GM12878 (cell line): Measurements from ENCODE around the gene MCM9. TPM values are rescaled to one million over a fixed set of nuclear protein-coding genes. Genes with fewer than 3 reads are reported as not detected.

Experiments
- ATAC-seq: fragments of 200-7000 bp; cut with Tn5 transposase; 3 replicates; pipeline ENCODE4 v1.9.1; 2020; ENCODE audit warnings: mild to moderate bottlenecking, moderate library complexity
- BruUV-seq: library from RNA; stranded (reverse); fragments of 400-500 nt; replicated peaks from 2 replicates; lab custom pipeline; 2021; lab: Mats Ljungman, UMichigan
- CTCF ChIA-PET: fragments of 300-600 bp; sonication (Branson Sonifier 250); formaldehyde crosslinking; extraction: SDS; loops from one replicate; lab custom pipeline; 2021; ENCODE audit warnings: inconsistent platforms; lab: Yijun Ruan, JAX
- POLR2A ChIA-PET: fragments of 350-600 bp; formaldehyde crosslinking; extraction: SDS; loops from one replicate; lab custom pipeline; 2021; ENCODE audit warnings: inconsistent platforms; lab: Charles Lee
- RAD21 ChIA-PET: fragments of 300-600 bp; sonication (Branson Sonifier 250); formaldehyde crosslinking; loops from one replicate; lab custom pipeline; 2023; ENCODE audit warnings: antibody characterized with exemption; ENCODE audit not compliant: unreplicated experiment; lab: Charles Lee
- SMC1A ChIA-PET: fragments of 300-600 bp; sonication (Branson Sonifier 250); formaldehyde crosslinking; loops from one replicate; lab custom pipeline; 2023; ENCODE audit not compliant: unreplicated experiment, uncharacterized antibody; lab: Charles Lee
- DNase-seq: peaks from one replicate; pipeline ENCODE4 v3.0.0-alpha.2; 2011; ENCODE audit warnings: low read depth, low spot score
- FAIRE-seq: peaks from 3 replicates; lab custom pipeline; 2011; peaks lifted over from hg19 to GRCh38; lab: Jason Lieb, UNC
- H2AFZ ChIP-seq: 2 replicates; pipeline ENCODE4 v1.6.0; 2011; ENCODE audit warnings: low read depth, low read length, control low read depth; ENCODE audit not compliant: control insufficient read depth
- H3K27ac ChIP-seq: 2 replicates; pipeline ENCODE4 v1.5.1; 2011; ENCODE audit warnings: control low read depth; ENCODE audit not compliant: control insufficient read depth, insufficient read depth
- H3K27me3 ChIP-seq, 2 experiments: replicated peaks in 1 of 2; 2 replicates each; pipeline versions ENCODE4 v1.6.0 to v1.6.1; 2011; ENCODE audit warnings: low read length in 1 of 2; ENCODE audit not compliant: control insufficient read depth in 2 of 2, insufficient read depth in 2 of 2
- H3K36me3 ChIP-seq, 2 experiments: 2 replicates each; pipeline ENCODE4 v1.5.1; 2011; ENCODE audit warnings: low read length in 1 of 2; ENCODE audit not compliant: control insufficient read depth in 2 of 2, insufficient read depth in 2 of 2
- H3K4me1 ChIP-seq: 2 replicates; pipeline ENCODE4 v1.6.1; 2011; ENCODE audit warnings: mild to moderate bottlenecking, low read length, moderate library complexity, mixed read lengths; ENCODE audit not compliant: control insufficient read depth, insufficient read depth
- H3K4me2 ChIP-seq: 2 replicates; pipeline ENCODE4 v1.6.0; 2011; ENCODE audit warnings: control low read depth; ENCODE audit not compliant: control insufficient read depth, insufficient read depth
- H3K4me3 ChIP-seq: fragments of 200-600 bp; sonication (generic); 2 replicates; pipeline ENCODE4 v1.5.1; 2016
- H3K79me2 ChIP-seq: 2 replicates; pipeline ENCODE4 v1.6.0; 2011; ENCODE audit warnings: low read length; ENCODE audit not compliant: control insufficient read depth, insufficient read depth
- H3K9ac ChIP-seq: 2 replicates; pipeline ENCODE4 v1.8.0; 2011; ENCODE audit warnings: low read length, control low read depth, mixed read lengths; ENCODE audit not compliant: control insufficient read depth, insufficient read depth
- H3K9me3 ChIP-seq: replicated peaks from 3 replicates; pipeline ENCODE4 v1.5.1; 2011; ENCODE audit warnings: mild to moderate bottlenecking, low read length; ENCODE audit not compliant: control insufficient read depth, insufficient read depth
- H4K20me1 ChIP-seq: 2 replicates; pipeline ENCODE4 v1.6.0; 2011; ENCODE audit not compliant: control insufficient read depth, insufficient read depth
- IRF4 ChIP-seq: IDR thresholded peaks from 2 replicates; pipeline ENCODE4 v1.6.1; 2011; ENCODE audit warnings: low read depth, low read length
- NR2C2 ChIP-seq: IDR thresholded peaks from 2 replicates; pipeline ENCODE4 v1.6.1; 2011; ENCODE audit warnings: borderline replicate concordance, low read depth; ENCODE audit not compliant: control insufficient read depth, insufficient read length
- NRF1 ChIP-seq: conservative IDR thresholded peaks from 2 replicates; pipeline ENCODE4 v1.6.1; 2011; ENCODE audit warnings: mild to moderate bottlenecking, low read depth, low read length, improper control_type of control experiment
- RAD51 ChIP-seq: fragments of 450-650 bp; IDR thresholded peaks from 2 replicates; pipeline ENCODE4 v1.6.1; 2016; ENCODE audit warnings: moderate library complexity, mild to moderate bottlenecking, inconsistent platforms
- SMAD5 ChIP-seq: IDR thresholded peaks from 2 replicates; pipeline ENCODE4 v1.6.1; 2016; ENCODE audit warnings: antibody characterized with exemption, low read depth
- STAT1 ChIP-seq: fragments of 450-650 bp; conservative IDR thresholded peaks from 2 replicates; pipeline ENCODE4 v1.6.1; 2014; ENCODE audit warnings: antibody characterized with exemption, mild to moderate bottlenecking
- SUZ12 ChIP-seq: fragments of 200-600 bp; sonication (generic); IDR thresholded peaks from one replicate; pipeline ENCODE4 v1.6.1; 2018; ENCODE audit warnings: antibody characterized with exemption, mild to moderate bottlenecking; ENCODE audit not compliant: unreplicated experiment
- TCF7 ChIP-seq: IDR thresholded peaks from 2 replicates; pipeline ENCODE4 v1.6.1; 2014; ENCODE audit warnings: antibody characterized with exemption, borderline replicate concordance
- WRNIP1 ChIP-seq: IDR thresholded peaks from 2 replicates; pipeline ENCODE4 v1.6.1; 2011; ENCODE audit warnings: low read depth, low read length, improper control_type of control experiment, borderline replicate concordance
- WGBS: methylation state at CpG from one replicate; pipeline ENCODE4 v1.1.6; 2016; ENCODE audit warnings: low lambda C conversion rate; ENCODE audit not compliant: insufficient replicate concordance, insufficient coverage; ENCODE audit errors: missing lambda C conversion rate; 5-methylcytosine and 5-hydroxymethylcytosine counted together
- in situ Hi-C: fragments of 300-500 bp; cut with MboI; formaldehyde crosslinking; loops from 9 replicates; pipeline ENCODE4 v1.14.3; 2018; ENCODE audit warnings: mixed read lengths
- intact Hi-C: fragments of 100-400 bp; cut with micrococcal nuclease; formaldehyde crosslinking; loops from one replicate; pipeline ENCODE4 v1.14.2; 2022; ENCODE audit not compliant: unreplicated experiment
- polyA plus RNA-seq, 11 experiments: library from polyadenylated mRNA; depleted of rRNA in 4 of 11; unstranded in 6 of 11; stranded (reverse) in 5 of 11; fragments of >200 nt; fragmentation: Nextera tagmentation in 4 of 11; fragmentation: Illumina TruSeq in 1 of 11; extraction: Ambion mirVana in 4 of 11; extraction: Trizol in 1 of 11; gene quantifications; 1 replicate in 1 of 11; 2 replicates in 10 of 11; pipeline versions ENCODE4 v1.2.1 to v1.2.3, GENCODE V29; 2011 to 2016; ENCODE audit warnings: inconsistent platforms in 2 of 11, missing spikeins in 2 of 11, low read depth in 1 of 11
- total RNA-seq, 4 experiments: library from RNA; depleted of rRNA in 3 of 4; stranded (reverse); fragments of >200 nt in 3 of 4; fragmentation: Illumina TruSeq in 1 of 4; extraction: Trizol in 1 of 4; gene quantifications; 2 replicates each; pipeline versions ENCODE4 v1.2.1 to v1.2.3, GENCODE V29; 2013 to 2021
- TF ChIP-seq, protein P1 (sequence below), 3 experiments: IDR thresholded peaks in 2 of 3; conservative IDR thresholded peaks in 1 of 3; 2 replicates each; pipeline ENCODE4 v1.5.1; 2011; ENCODE audit warnings: low read depth in 3 of 3, low read length in 3 of 3, mild to moderate bottlenecking in 3 of 3, control low read depth in 2 of 3, moderate library complexity in 2 of 3, inconsistent platforms in 1 of 3, mixed read lengths in 1 of 3; ENCODE audit not compliant: control insufficient read depth in 2 of 3, insufficient read depth in 1 of 3; ENCODE audit errors: extremely low read depth in 1 of 3
- TF ChIP-seq, protein P2 (sequence below): IDR thresholded peaks from 2 replicates; pipeline ENCODE4 v1.6.1; 2012; ENCODE audit warnings: low read length, inconsistent platforms
- TF ChIP-seq, protein P3 (sequence below): IDR thresholded peaks from 2 replicates; pipeline ENCODE4 v1.6.1; 2012; ENCODE audit warnings: low read depth, low read length, improper control_type of control experiment
- TF ChIP-seq, protein P4 (sequence below): fragments of 450-650 bp; IDR thresholded peaks from 2 replicates; pipeline ENCODE4 v1.6.1; 2017; ENCODE audit warnings: mild to moderate bottlenecking, moderate library complexity

The MCM9 gene
- total and polyA plus RNA-seq, 10 of the 15 experiments (the other 5 are each of a cell fraction or from before 2014, with no cell fraction given) = 3.4 to 18.5 (median 9.7) TPM

DNA sequence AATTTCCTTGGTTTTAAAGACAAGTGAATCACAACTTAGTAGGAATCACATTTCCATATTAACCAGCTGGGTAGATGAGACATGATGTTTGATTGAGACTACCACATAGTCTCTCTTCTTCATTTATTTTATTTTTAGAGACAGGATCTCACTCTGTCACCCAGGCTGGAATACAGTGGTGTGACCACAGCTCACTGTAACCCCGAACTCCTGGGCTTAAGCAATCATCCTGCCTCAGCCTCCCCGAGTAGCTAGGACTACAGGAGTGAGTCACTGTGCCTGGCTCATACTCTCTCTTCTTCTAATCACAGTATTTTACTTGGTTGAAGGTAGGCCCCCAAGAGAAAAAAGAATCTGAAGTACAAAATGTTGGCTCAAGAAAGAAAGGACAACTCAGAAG lies 121.2 kb downstream of the MCM9 start (continued):
- TF ChIP-seq SMAD5 (no peak), NR2C2 (no peak), WRNIP1 (no peak), NRF1 (no peak), STAT1 (no peak), IRF4 (no peak), SUZ12 (no peak)
- TF ChIP-seq, protein P1, sequence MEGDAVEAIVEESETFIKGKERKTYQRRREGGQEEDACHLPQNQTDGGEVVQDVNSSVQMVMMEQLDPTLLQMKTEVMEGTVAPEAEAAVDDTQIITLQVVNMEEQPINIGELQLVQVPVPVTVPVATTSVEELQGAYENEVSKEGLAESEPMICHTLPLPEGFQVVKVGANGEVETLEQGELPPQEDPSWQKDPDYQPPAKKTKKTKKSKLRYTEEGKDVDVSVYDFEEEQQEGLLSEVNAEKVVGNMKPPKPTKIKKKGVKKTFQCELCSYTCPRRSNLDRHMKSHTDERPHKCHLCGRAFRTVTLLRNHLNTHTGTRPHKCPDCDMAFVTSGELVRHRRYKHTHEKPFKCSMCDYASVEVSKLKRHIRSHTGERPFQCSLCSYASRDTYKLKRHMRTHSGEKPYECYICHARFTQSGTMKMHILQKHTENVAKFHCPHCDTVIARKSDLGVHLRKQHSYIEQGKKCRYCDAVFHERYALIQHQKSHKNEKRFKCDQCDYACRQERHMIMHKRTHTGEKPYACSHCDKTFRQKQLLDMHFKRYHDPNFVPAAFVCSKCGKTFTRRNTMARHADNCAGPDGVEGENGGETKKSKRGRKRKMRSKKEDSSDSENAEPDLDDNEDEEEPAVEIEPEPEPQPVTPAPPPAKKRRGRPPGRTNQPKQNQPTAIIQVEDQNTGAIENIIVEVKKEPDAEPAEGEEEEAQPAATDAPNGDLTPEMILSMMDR (IDR thresholded peaks at IDR 0.05 in 2 of 3, conservative IDR thresholded peaks at IDR 0.05 in 1 of 3; ENCODE audit: control insufficient read depth in 2 of 3, extremely low read depth in 1 of 3, insufficient read depth in 1 of 3, low read depth in 3 of 3, low read length in 3 of 3) = no peak
- TF ChIP-seq, protein P2, sequence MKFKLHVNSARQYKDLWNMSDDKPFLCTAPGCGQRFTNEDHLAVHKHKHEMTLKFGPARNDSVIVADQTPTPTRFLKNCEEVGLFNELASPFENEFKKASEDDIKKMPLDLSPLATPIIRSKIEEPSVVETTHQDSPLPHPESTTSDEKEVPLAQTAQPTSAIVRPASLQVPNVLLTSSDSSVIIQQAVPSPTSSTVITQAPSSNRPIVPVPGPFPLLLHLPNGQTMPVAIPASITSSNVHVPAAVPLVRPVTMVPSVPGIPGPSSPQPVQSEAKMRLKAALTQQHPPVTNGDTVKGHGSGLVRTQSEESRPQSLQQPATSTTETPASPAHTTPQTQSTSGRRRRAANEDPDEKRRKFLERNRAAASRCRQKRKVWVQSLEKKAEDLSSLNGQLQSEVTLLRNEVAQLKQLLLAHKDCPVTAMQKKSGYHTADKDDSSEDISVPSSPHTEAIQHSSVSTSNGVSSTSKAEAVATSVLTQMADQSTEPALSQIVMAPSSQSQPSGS = no peak

DNA sequence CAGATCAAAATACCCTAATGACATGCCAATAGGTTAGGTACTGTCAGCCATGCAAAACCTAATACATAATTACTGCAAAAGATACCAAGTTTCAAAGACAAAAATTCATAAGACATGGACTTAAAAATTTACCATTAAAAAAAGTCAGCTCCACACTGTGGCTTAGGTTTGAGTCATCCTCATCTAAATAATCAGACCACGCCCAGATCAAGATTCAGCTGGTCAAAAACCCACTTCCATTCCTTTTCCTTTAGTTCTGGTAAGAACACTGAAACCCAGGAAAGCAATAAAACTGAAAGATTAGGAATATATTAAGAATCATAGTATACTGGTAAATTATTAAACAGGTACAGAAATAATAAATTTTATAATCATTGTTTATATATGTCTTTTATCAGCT lies 122.0 kb downstream of the MCM9 start:
- no peaks in the 10 kb centered on the region for H4K20me1 ChIP-seq
- H3K79me2 ChIP-seq = no peaks in the 10 kb centered on the region
- RAD21 ChIA-PET = no interaction called here
- SMC1A ChIA-PET = interaction anchor here (1.3 kb wide), 1 partner anchor 77 kb away, joined by 3 read pairs; no protein-coding TSS in a partner anchor
- no peaks in the 10 kb centered on the region; the same call in 1 of the 3 replicates for H3K9me3 ChIP-seq
- H3K4me3 ChIP-seq = no peak overlapping the region
- H3K27me3 ChIP-seq = no peaks in the 10 kb centered on the region
- peaks cover 26% of the 10 kb centered on the region for H3K4me1 ChIP-seq
- DNase-seq (no peak), ATAC-seq (peak; percentile 15; the same call in 2 of the 3 replicates), FAIRE-seq (no peak)
- POLR2A ChIA-PET = no interaction called here
- WGBS = 100% methylated on average over 1 of the region's 1 CpG
- intact Hi-C loops = loop anchor here (5.0 kb wide), 1 partner anchor 79 kb away; the partner anchor contains the start of gene ASF1A
- H3K4me2 ChIP-seq = no peak overlapping the region
- no peak overlapping the region for H2AFZ ChIP-seq
- peaks cover 0 to 2% of the 10 kb centered on the region in 2 experiments; a peak in 1 of 4 replicates for H3K36me3 ChIP-seq
- no peak overlapping the region for H3K27ac ChIP-seq
- CTCF ChIA-PET = no interaction called here
- in situ Hi-C loops = no loop called here
- H3K9ac ChIP-seq = no peak overlapping the region
- BruUV-seq = no TSS peak
- TF ChIP-seq TCF7 = no peak
- TF ChIP-seq, protein P3, sequence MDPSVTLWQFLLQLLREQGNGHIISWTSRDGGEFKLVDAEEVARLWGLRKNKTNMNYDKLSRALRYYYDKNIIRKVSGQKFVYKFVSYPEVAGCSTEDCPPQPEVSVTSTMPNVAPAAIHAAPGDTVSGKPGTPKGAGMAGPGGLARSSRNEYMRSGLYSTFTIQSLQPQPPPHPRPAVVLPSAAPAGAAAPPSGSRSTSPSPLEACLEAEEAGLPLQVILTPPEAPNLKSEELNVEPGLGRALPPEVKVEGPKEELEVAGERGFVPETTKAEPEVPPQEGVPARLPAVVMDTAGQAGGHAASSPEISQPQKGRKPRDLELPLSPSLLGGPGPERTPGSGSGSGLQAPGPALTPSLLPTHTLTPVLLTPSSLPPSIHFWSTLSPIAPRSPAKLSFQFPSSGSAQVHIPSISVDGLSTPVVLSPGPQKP = no peak
- no peak for TF ChIP-seq RAD51
- TF ChIP-seq, protein P4, sequence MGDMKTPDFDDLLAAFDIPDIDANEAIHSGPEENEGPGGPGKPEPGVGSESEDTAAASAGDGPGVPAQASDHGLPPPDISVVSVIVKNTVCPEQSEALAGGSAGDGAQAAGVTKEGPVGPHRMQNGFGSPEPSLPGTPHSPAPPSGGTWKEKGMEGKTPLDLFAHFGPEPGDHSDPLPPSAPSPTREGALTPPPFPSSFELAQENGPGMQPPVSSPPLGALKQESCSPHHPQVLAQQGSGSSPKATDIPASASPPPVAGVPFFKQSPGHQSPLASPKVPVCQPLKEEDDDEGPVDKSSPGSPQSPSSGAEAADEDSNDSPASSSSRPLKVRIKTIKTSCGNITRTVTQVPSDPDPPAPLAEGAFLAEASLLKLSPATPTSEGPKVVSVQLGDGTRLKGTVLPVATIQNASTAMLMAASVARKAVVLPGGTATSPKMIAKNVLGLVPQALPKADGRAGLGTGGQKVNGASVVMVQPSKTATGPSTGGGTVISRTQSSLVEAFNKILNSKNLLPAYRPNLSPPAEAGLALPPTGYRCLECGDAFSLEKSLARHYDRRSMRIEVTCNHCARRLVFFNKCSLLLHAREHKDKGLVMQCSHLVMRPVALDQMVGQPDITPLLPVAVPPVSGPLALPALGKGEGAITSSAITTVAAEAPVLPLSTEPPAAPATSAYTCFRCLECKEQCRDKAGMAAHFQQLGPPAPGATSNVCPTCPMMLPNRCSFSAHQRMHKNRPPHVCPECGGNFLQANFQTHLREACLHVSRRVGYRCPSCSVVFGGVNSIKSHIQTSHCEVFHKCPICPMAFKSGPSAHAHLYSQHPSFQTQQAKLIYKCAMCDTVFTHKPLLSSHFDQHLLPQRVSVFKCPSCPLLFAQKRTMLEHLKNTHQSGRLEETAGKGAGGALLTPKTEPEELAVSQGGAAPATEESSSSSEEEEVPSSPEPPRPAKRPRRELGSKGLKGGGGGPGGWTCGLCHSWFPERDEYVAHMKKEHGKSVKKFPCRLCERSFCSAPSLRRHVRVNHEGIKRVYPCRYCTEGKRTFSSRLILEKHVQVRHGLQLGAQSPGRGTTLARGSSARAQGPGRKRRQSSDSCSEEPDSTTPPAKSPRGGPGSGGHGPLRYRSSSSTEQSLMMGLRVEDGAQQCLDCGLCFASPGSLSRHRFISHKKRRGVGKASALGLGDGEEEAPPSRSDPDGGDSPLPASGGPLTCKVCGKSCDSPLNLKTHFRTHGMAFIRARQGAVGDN = no peak
